DND-41 (cell line): ENCODE data around the gene AGAP2.

Experiments
- CTCF ChIP-seq: IDR thresholded peaks from 2 replicates; pipeline ENCODE4 v1.5.1; 2012; ENCODE audit warnings: borderline replicate concordance, low read length, moderate library complexity, mild to moderate bottlenecking; ENCODE audit not compliant: poor library complexity, severe bottlenecking; ENCODE audit errors: extremely low read depth
- EZH2 ChIP-seq: IDR thresholded peaks from 3 replicates; pipeline ENCODE4 v1.6.1; 2012; ENCODE audit warnings: borderline replicate concordance, low read depth, mild to moderate bottlenecking, moderate library complexity, low read length, inconsistent platforms; ENCODE audit not compliant: severe bottlenecking

GRCh38 chr12:57724003-57724935 is 14.3 kb downstream of the AGAP2 start:
- no peak for TF ChIP-seq CTCF
- TF ChIP-seq EZH2 = no peak
